CD4-positive, alpha-beta memory T cell (primary cell): ENCODE results near the gene WDR31. TPM values are rescaled to one million over a fixed set of nuclear protein-coding genes. Genes with fewer than 3 reads are reported as not detected.
"Not testable (repeated sequence)": the region's sequence is repeated elsewhere in the genome, so short reads cannot be mapped to it uniquely, and the experiment has no call there.

Source experiments
- CTCF ChIA-PET: fragments of 350-600 bp; sonication (Branson Sonifier 250); formaldehyde crosslinking; loops from one replicate; lab custom pipeline; 2021; ENCODE audit warnings: inconsistent platforms; ENCODE audit not compliant: partially characterized antibody; lab: Charles Lee
- POLR2A ChIA-PET: fragments of 350-600 bp; sonication (Branson Sonifier 250); formaldehyde crosslinking; loops from one replicate; lab custom pipeline; 2021; ENCODE audit not compliant: partially characterized antibody; lab: Charles Lee
- DNase-seq, 5 donors: peaks; one replicate each; pipeline versions ENCODE4 v3.0.0 to v3.0.0-alpha.2; 2020 to 2022; ENCODE audit warnings: mixed read lengths in 1 of 5
- H3K27ac ChIP-seq: one replicate; pipeline ENCODE4 v1.7.0; 2013; ENCODE audit warnings: low read depth, low read length
- H3K27me3 ChIP-seq: 2 replicates; pipeline ENCODE4 v1.7.0; 2013; ENCODE audit warnings: mild to moderate bottlenecking, low read length, moderate library complexity; ENCODE audit not compliant: insufficient read depth
- H3K36me3 ChIP-seq: 2 replicates; pipeline ENCODE4 v1.7.0; 2013; ENCODE audit warnings: mild to moderate bottlenecking, low read length, moderate library complexity; ENCODE audit not compliant: insufficient read depth
- H3K4me1 ChIP-seq: 2 replicates; pipeline ENCODE4 v1.7.0; 2013; ENCODE audit warnings: mild to moderate bottlenecking, low read length, moderate library complexity; ENCODE audit not compliant: insufficient read depth
- H3K4me3 ChIP-seq, 2 donors: one replicate each; pipeline ENCODE4 v1.7.0; 2013; ENCODE audit warnings: low read length in 2 of 2, mild to moderate bottlenecking in 1 of 2
- H3K9me3 ChIP-seq, 2 donors: one replicate each; pipeline ENCODE4 v1.7.0; 2013; ENCODE audit warnings: low read length in 2 of 2, control low read depth in 1 of 2; ENCODE audit not compliant: control insufficient read depth in 1 of 2
- H3K27ac Mint-ChIP-seq, 7 donors: one replicate each; pipeline ENCODE4 v1.8.0; 2020 to 2021; ENCODE audit warnings: mixed read lengths in 7 of 7, mild to moderate bottlenecking in 6 of 7, inconsistent platforms in 3 of 7, moderate library complexity in 3 of 7
- H3K27me3 Mint-ChIP-seq, 2 donors: one replicate each; pipeline ENCODE4 v1.8.0; 2020 to 2021; ENCODE audit warnings: mixed read lengths in 2 of 2
- H3K36me3 Mint-ChIP-seq, 2 donors: one replicate each; pipeline ENCODE4 v1.8.0; 2020 to 2021; ENCODE audit warnings: mixed read lengths in 2 of 2, inconsistent platforms in 1 of 2, mild to moderate bottlenecking in 1 of 2
- H3K4me1 Mint-ChIP-seq, 4 donors: one replicate each; pipeline ENCODE4 v1.8.0; 2020 to 2021; ENCODE audit warnings: mixed read lengths in 4 of 4, mild to moderate bottlenecking in 1 of 4
- H3K4me3 Mint-ChIP-seq, 8 donors: one replicate each; pipeline ENCODE4 v1.8.0; 2020 to 2021; ENCODE audit warnings: mixed read lengths in 8 of 8, mild to moderate bottlenecking in 7 of 8, moderate library complexity in 6 of 8, inconsistent platforms in 3 of 8
- H3K9me3 Mint-ChIP-seq, 8 donors: one replicate each; pipeline ENCODE4 v1.8.0; 2020 to 2021; ENCODE audit warnings: mixed read lengths in 8 of 8, mild to moderate bottlenecking in 5 of 8, inconsistent platforms in 3 of 8, moderate library complexity in 1 of 8
- intact Hi-C: fragments of 100-400 bp; cut with micrococcal nuclease; formaldehyde crosslinking; loops from one replicate; pipeline ENCODE4 v1.15.1; 2023
- polyA plus RNA-seq, 2 donors: library from polyadenylated mRNA; unstranded; fragments of 300-500 nt; fragmentation: Illumina TruSeq; gene quantifications; one replicate each; pipeline ENCODE4 v1.2.3, GENCODE V29; 2021
- total RNA-seq, 2 experiments: library from RNA; stranded (reverse); gene quantifications; one replicate each; pipeline ENCODE4 v1.2.3, GENCODE V29; 2021

Gene WDR31
- total and polyA plus RNA-seq, 4 experiments from 2014 or later, result 0.33 to 0.89 (median 0.67) TPM; not detected in 1

GRCh38 chr9:113298924-113299770 is 40.9 kb downstream of the WDR31 start:
- Histone ChIP-seq H3K4me3 (no peak overlapping the region), H3K9me3 (no peaks in the 10 kb centered on the region), H3K4me1 (no peaks in the 10 kb centered on the region), H3K36me3 (no peaks in the 10 kb centered on the region), H3K27ac (no peak overlapping the region), H3K27me3 (no peaks in the 10 kb centered on the region)
- intact Hi-C loops, result no loop called here
- Mint-ChIP-seq H3K9me3 (peaks cover 0 to 5% (median 0%) of the 10 kb centered on the region in 8 donors), H3K4me1 (peaks cover 0 to 1% (median 0%) of the 10 kb centered on the region in 4 donors), H3K36me3 (no peaks in the 10 kb centered on the region), H3K4me3 (no peak overlapping the region), H3K27ac (no peak overlapping the region), H3K27me3 (peaks cover 6% of the 10 kb centered on the region in 2 donors)
- DNase-seq, result no peak
- CTCF ChIA-PET, result no interaction called here
- POLR2A ChIA-PET, result no interaction called here

- H3K9me3 Mint-ChIP-seq, result peaks cover 0 to 5% (median 0%) of the 10 kb centered on the region in 8 donors
- no peak overlapping the region for H3K27ac Mint-ChIP-seq
- no peaks in the 10 kb centered on the region for H3K36me3 ChIP-seq
- no peaks in the 10 kb centered on the region for H3K4me1 ChIP-seq
- intact Hi-C loops, result no loop called here
- ChIA-PET POLR2A (no interaction called here), CTCF (no interaction called here)
- H3K27me3 ChIP-seq, result no peaks in the 10 kb centered on the region
- no peak overlapping the region for H3K4me3 Mint-ChIP-seq
- no peak overlapping the region for H3K4me3 ChIP-seq
- H3K36me3 Mint-ChIP-seq, result peaks cover 0 to 6% of the 10 kb centered on the region in 2 donors
- no peaks in the 10 kb centered on the region for H3K9me3 ChIP-seq
- peaks cover 0 to 1% (median 0%) of the 10 kb centered on the region in 4 donors for H3K4me1 Mint-ChIP-seq
- DNase-seq, result no peak
- H3K27me3 Mint-ChIP-seq, result peaks cover 4 to 6% of the 10 kb centered on the region in 2 donors
- H3K27ac ChIP-seq, result no peak overlapping the region
These were observed 41.8 kb downstream of the WDR31 start for GRCh38 chr9:113298311-113298710.

GRCh38 chr9:113296796-113297558 is 43.1 kb downstream of the WDR31 start:
- H3K36me3 ChIP-seq, result peaks cover 8% of the 10 kb centered on the region
- H3K4me1 ChIP-seq, result no peaks in the 10 kb centered on the region
- H3K27me3 Mint-ChIP-seq, result no peaks in the 10 kb centered on the region
- ChIA-PET POLR2A (no interaction called here), CTCF (no interaction called here)
- H3K4me1 Mint-ChIP-seq, result no peaks in the 10 kb centered on the region
- peak overlapping the region in 2 of 7 donors; percentile 29 to 79 for H3K27ac Mint-ChIP-seq
- H3K4me3 Mint-ChIP-seq, result no peak overlapping the region
- DNase-seq, result no peak
- H3K27ac ChIP-seq, result no peak overlapping the region
- no peak overlapping the region for H3K4me3 ChIP-seq
- intact Hi-C loops, result no loop called here
- H3K9me3 Mint-ChIP-seq, result peaks cover 0 to 5% (median 0%) of the 10 kb centered on the region in 8 donors
- H3K27me3 ChIP-seq, result no peaks in the 10 kb centered on the region
- H3K9me3 ChIP-seq, result no peaks in the 10 kb centered on the region
- H3K36me3 Mint-ChIP-seq, result peaks cover 5 to 19% of the 10 kb centered on the region in 2 donors

- intact Hi-C loops, H3K27me3 ChIP-seq, H3K27ac ChIP-seq, H3K4me3 Mint-ChIP-seq, H3K4me3 ChIP-seq, DNase-seq, H3K4me1 Mint-ChIP-seq, H3K27me3 Mint-ChIP-seq, H3K27ac Mint-ChIP-seq, H3K4me1 ChIP-seq, H3K9me3 ChIP-seq, H3K9me3 Mint-ChIP-seq, POLR2A ChIA-PET: not testable (repeated sequence)
- H3K36me3 ChIP-seq, result peaks cover 15% of the 10 kb centered on the region
- CTCF ChIA-PET, result interaction anchor here (0.7 to 1.2 kb wide), 2 partner anchors 54 to 97 kb away, joined by 3 to 5 read pairs; no protein-coding TSS in a partner anchor
- H3K36me3 Mint-ChIP-seq, result peaks cover 12 to 25% of the 10 kb centered on the region in 2 donors
These were observed 43.8 kb downstream of the WDR31 start for GRCh38 chr9:113296247-113296646.

GRCh38 chr9:113293285-113293878 is 46.7 kb downstream of the WDR31 start:
- H3K4me1 Mint-ChIP-seq, result no peaks in the 10 kb centered on the region
- Histone ChIP-seq H3K9me3 (no peaks in the 10 kb centered on the region), H3K36me3 (peaks cover 41% of the 10 kb centered on the region), H3K27me3 (no peaks in the 10 kb centered on the region), H3K27ac (no peak overlapping the region), H3K4me3 (no peak overlapping the region), H3K4me1 (no peaks in the 10 kb centered on the region)
- no peak for DNase-seq
- no peak overlapping the region for H3K4me3 Mint-ChIP-seq
- peaks cover 35 to 49% of the 10 kb centered on the region in 2 donors for H3K36me3 Mint-ChIP-seq
- peaks cover 0 to 3% (median 0%) of the 10 kb centered on the region in 8 donors for H3K9me3 Mint-ChIP-seq
- H3K27me3 Mint-ChIP-seq, result no peaks in the 10 kb centered on the region
- intact Hi-C loops, result no loop called here
- CTCF ChIA-PET, result interaction anchor here (1.0 kb wide), 1 partner anchor 365 kb away, joined by 3 read pairs; no protein-coding TSS in a partner anchor
- POLR2A ChIA-PET, result no interaction called here
- H3K27ac Mint-ChIP-seq, result peak overlapping the region in 4 of 7 donors; percentile 11 to 64 (median 18)

GRCh38 chr9:113290052-113290607 is 49.9 kb downstream of the WDR31 start:
- Mint-ChIP-seq H3K9me3 (peaks cover 0 to 3% (median 0%) of the 10 kb centered on the region in 8 donors), H3K4me1 (no peaks in the 10 kb centered on the region), H3K36me3 (peaks cover 56 to 70% of the 10 kb centered on the region in 2 donors), H3K27ac (no peak overlapping the region), H3K27me3 (no peaks in the 10 kb centered on the region), H3K4me3 (no peak overlapping the region)
- peaks cover 68% of the 10 kb centered on the region for H3K36me3 ChIP-seq
- H3K27me3 ChIP-seq, result no peaks in the 10 kb centered on the region
- POLR2A ChIA-PET, result no interaction called here
- DNase-seq, result no peak
- H3K9me3 ChIP-seq, result no peaks in the 10 kb centered on the region
- no peak overlapping the region for H3K4me3 ChIP-seq
- intact Hi-C loops, result no loop called here
- H3K4me1 ChIP-seq, result no peaks in the 10 kb centered on the region
- no peak overlapping the region for H3K27ac ChIP-seq
- CTCF ChIA-PET, result interaction anchor here (1.6 kb wide), 1 partner anchor 156 kb away, joined by 3 read pairs; no protein-coding TSS in a partner anchor
